Measurements from ENCODE around the gene MPZ. TPM values are rescaled to one million over a fixed set of nuclear protein-coding genes. Genes with fewer than 3 reads are reported as not detected.
"Not testable (repeated sequence)": the region's sequence is repeated elsewhere in the genome, so short reads cannot be mapped to it uniquely, and the experiment has no call there.

The MPZ gene
- total RNA-seq, 1 donor from 2014 or later, result 26.5 TPM

DNA sequence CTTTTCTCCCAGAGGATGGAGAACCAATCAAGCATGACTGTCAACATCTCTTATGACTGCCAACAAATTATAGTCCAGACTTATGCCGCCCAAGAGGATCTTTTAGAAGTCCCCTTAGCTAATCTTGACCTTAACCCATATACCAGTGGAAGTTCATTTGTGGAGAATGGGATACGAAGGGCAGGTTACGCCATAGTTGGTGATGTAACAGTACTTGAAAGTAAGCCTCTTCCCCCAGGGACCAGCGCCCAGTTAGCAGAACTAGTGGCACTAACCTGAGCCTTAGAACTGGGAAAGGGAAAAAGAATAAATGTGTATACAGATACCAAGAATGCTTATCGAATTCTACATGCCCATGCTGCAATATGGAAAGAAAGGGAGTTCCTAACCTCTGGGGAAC, 54.5 kb downstream of the MPZ start:
- not testable (repeated sequence) for DNase-seq

Other genes starting within 250 kb of the MPZ start
- gene ARHGAP30, start 240.1 kb downstream of the MPZ start, total RNA-seq, result 7.9 TPM
- gene NECTIN4, start 220.4 kb downstream of the MPZ start, total RNA-seq, result 49.6 TPM
- not detected for gene KLHDC9, start 211.6 kb downstream of the MPZ start, total RNA-seq
- gene PFDN2, start 191.9 kb downstream of the MPZ start, total RNA-seq, result 25.4 TPM
- gene NIT1, start 191.9 kb downstream of the MPZ start, total RNA-seq, result 19.3 TPM
- gene DEDD, start 177.3 kb downstream of the MPZ start, total RNA-seq, result 18.7 TPM
- gene UFC1, start 156.0 kb downstream of the MPZ start, total RNA-seq, result 74.5 TPM
- gene USP21, start 150.5 kb downstream of the MPZ start, total RNA-seq, result 8.4 TPM
- gene PPOX, start 143.5 kb downstream of the MPZ start, total RNA-seq, result 16.7 TPM
- 15.6 TPM for gene B4GALT3, start 132.5 kb downstream of the MPZ start, total RNA-seq
- gene ADAMTS4, start 110.9 kb downstream of the MPZ start, total RNA-seq, result 6.8 TPM
- 103 TPM for gene NDUFS2, start 107.6 kb downstream of the MPZ start, total RNA-seq
- 12.4 TPM for gene FCER1G, start 94.7 kb downstream of the MPZ start, total RNA-seq
- gene APOA2, start 86.3 kb downstream of the MPZ start, total RNA-seq, result not detected
- gene TOMM40L, start 83.9 kb downstream of the MPZ start, total RNA-seq, result 5.6 TPM
- not detected for gene NR1I3, start 71.8 kb downstream of the MPZ start, total RNA-seq
- 1.8 TPM for gene PCP4L1, start 51.2 kb downstream of the MPZ start, total RNA-seq
- gene SDHC, start 4.4 kb upstream of the MPZ start, total RNA-seq, result 28.4 TPM
- gene CFAP126, start 57.9 kb upstream of the MPZ start, total RNA-seq, result not detected
- 26.2 TPM for gene FCGR2A, start 195.5 kb upstream of the MPZ start, total RNA-seq
- gene HSPA6, start 214.6 kb upstream of the MPZ start, total RNA-seq, result 8.2 TPM
- 5.0 TPM for gene FCGR3A, start 239.8 kb upstream of the MPZ start, total RNA-seq

Measured in skin of body (tissue), 2 donors.